ENCODE results near the gene ZNF197.

DNA sequence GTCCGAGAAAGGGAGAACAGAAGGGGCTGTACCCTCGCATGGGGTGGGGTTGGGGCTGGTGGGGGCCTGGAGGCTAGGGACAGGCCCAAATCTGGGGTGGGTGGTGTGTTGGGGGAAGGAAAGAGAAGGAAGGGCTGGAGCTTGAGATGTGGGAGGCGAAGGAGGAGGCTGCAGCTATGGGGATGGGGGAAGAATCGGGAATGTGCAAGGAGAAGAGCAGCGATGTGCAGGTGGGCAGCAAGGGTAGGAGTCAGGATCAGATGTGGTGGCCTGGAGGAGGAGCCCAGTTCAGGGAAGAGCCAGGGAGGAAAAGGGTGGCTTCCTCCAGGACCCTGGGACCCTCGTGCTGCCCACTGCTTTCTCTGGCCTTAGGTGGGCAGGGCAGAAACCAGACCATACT lies 44.9 kb downstream of the ZNF197 start:
- TF ChIP-seq, protein P1, sequence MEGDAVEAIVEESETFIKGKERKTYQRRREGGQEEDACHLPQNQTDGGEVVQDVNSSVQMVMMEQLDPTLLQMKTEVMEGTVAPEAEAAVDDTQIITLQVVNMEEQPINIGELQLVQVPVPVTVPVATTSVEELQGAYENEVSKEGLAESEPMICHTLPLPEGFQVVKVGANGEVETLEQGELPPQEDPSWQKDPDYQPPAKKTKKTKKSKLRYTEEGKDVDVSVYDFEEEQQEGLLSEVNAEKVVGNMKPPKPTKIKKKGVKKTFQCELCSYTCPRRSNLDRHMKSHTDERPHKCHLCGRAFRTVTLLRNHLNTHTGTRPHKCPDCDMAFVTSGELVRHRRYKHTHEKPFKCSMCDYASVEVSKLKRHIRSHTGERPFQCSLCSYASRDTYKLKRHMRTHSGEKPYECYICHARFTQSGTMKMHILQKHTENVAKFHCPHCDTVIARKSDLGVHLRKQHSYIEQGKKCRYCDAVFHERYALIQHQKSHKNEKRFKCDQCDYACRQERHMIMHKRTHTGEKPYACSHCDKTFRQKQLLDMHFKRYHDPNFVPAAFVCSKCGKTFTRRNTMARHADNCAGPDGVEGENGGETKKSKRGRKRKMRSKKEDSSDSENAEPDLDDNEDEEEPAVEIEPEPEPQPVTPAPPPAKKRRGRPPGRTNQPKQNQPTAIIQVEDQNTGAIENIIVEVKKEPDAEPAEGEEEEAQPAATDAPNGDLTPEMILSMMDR (conservative IDR thresholded peaks at IDR 0.05; ENCODE audit: low read length) = no peak
- TF ChIP-seq EZH2phosphoT487 (IDR thresholded peaks at IDR 0.05; ENCODE audit: borderline replicate concordance) = no peak

All from Loucy (cell line).